ENCODE data around the gene VWA5B1. TPM values are rescaled to one million over a fixed set of nuclear protein-coding genes. Genes with fewer than 3 reads are reported as not detected.

The VWA5B1 gene
- total and polyA plus RNA-seq, 10 of the 15 experiments (the other 5 are each of a cell fraction or from before 2014, with no cell fraction given): under 0.01 to 0.05 (median 0.01) TPM; not detected in 7

- in situ Hi-C loops (cut with MboI) (no loop called here), intact Hi-C loops (cut with micrococcal nuclease; ENCODE audit: unreplicated experiment) (no loop called here)
- Histone ChIP-seq H3K4me1 (ENCODE audit: control insufficient read depth, insufficient read depth, low read length) (no peaks in the 10 kb centered on the region), H3K4me2 (ENCODE audit: control insufficient read depth, insufficient read depth) (no peak overlapping the region), H3K9me3 (replicated peaks; ENCODE audit: control insufficient read depth, insufficient read depth, low read length) (no peaks in the 10 kb centered on the region), H2AFZ (ENCODE audit: control insufficient read depth, low read depth, low read length) (no peak overlapping the region), H3K27me3 (replicated peaks in 1 of 2; ENCODE audit: control insufficient read depth in 2 of 2, insufficient read depth in 2 of 2, low read length in 1 of 2) (no peaks in the 10 kb centered on the region; a peak in 1 of 4 replicates), H3K27ac (ENCODE audit: control insufficient read depth, insufficient read depth) (no peak overlapping the region), H3K79me2 (ENCODE audit: control insufficient read depth, insufficient read depth, low read length) (no peaks in the 10 kb centered on the region), H3K9ac (ENCODE audit: control insufficient read depth, insufficient read depth, low read length) (no peak overlapping the region), H3K4me3 (no peak overlapping the region), H4K20me1 (ENCODE audit: control insufficient read depth, insufficient read depth) (no peaks in the 10 kb centered on the region), H3K36me3 (ENCODE audit: control insufficient read depth in 2 of 2, insufficient read depth in 2 of 2, low read length in 1 of 2) (no peaks in the 10 kb centered on the region)
- ChIA-PET SMC1A (ENCODE audit: uncharacterized antibody, unreplicated experiment) (no interaction called here), RAD21 (ENCODE audit: unreplicated experiment) (no interaction called here), POLR2A (no interaction called here), CTCF (no interaction called here)
- DNase-seq (ENCODE audit: low read depth, low spot score) (no peak), ATAC-seq (no peak), FAIRE-seq (no peak)
- no TSS peak for BruUV-seq (replicated peaks)
- 38% methylated on average over 8 of the region's 10 CpGs for WGBS (ENCODE audit: insufficient coverage, insufficient replicate concordance, low lambda C conversion rate, missing lambda C conversion rate)
- TF ChIP-seq KDM1A (IDR thresholded peaks at IDR 0.05; ENCODE audit: borderline replicate concordance) (no peak), JUNB (IDR thresholded peaks at IDR 0.05) (no peak), CUX1 (IDR thresholded peaks at IDR 0.05; ENCODE audit: insufficient replicate concordance, low read depth, low read length) (no peak), CEBPB (IDR thresholded peaks at IDR 0.05; ENCODE audit: borderline replicate concordance in 1 of 2, low read depth in 2 of 2, low read length in 2 of 2) (no peak), CBX5 (IDR thresholded peaks at IDR 0.05; ENCODE audit: low read depth) (no peak), ZZZ3 (IDR thresholded peaks at IDR 0.05; ENCODE audit: control insufficient read depth, insufficient read length, low read depth) (no peak), NR2C1 (IDR thresholded peaks at IDR 0.05) (no peak), USF1 (IDR thresholded peaks at IDR 0.05; ENCODE audit: borderline replicate concordance, extremely low read length, insufficient read depth, low read depth, low read length) (no peak), ZBTB4 (CRISPR knock-in tag; IDR thresholded peaks at IDR 0.05) (no peak), ZNF687 (IDR thresholded peaks at IDR 0.05) (no peak), IRF4 (IDR thresholded peaks at IDR 0.05; ENCODE audit: low read depth, low read length) (no peak)
Measured at GRCh38 chr1:20343938-20344302, 53.2 kb downstream of the VWA5B1 start.
